Glutamatergic neuron (in vitro differentiated cells): ENCODE measurements around the gene GALNS. TPM values are rescaled to one million over a fixed set of nuclear protein-coding genes. Genes with fewer than 3 reads are reported as not detected.

Source experiments
- DNase-seq: peaks from one replicate; pipeline ENCODE4 v3.0.0; 2022
- H3K27ac Mint-ChIP-seq: one replicate; pipeline ENCODE4 v1.8.0; 2020; ENCODE audit warnings: mild to moderate bottlenecking, mixed read lengths, inconsistent platforms; ENCODE audit not compliant: unreplicated experiment
- H3K27me3 Mint-ChIP-seq: one replicate; pipeline ENCODE4 v1.8.0; 2020; ENCODE audit warnings: mild to moderate bottlenecking, moderate library complexity, mixed read lengths, inconsistent platforms; ENCODE audit not compliant: unreplicated experiment
- H3K36me3 Mint-ChIP-seq: one replicate; pipeline ENCODE4 v1.8.0; 2020; ENCODE audit warnings: mild to moderate bottlenecking, mixed read lengths, inconsistent platforms; ENCODE audit not compliant: unreplicated experiment
- H3K4me1 Mint-ChIP-seq: one replicate; pipeline ENCODE4 v1.8.0; 2020; ENCODE audit warnings: mild to moderate bottlenecking, low read depth, mixed read lengths, inconsistent platforms; ENCODE audit not compliant: unreplicated experiment
- H3K4me3 Mint-ChIP-seq: one replicate; pipeline ENCODE4 v1.8.0; 2020; ENCODE audit warnings: mild to moderate bottlenecking, mixed read lengths, inconsistent platforms; ENCODE audit not compliant: unreplicated experiment
- H3K9me3 Mint-ChIP-seq: one replicate; pipeline ENCODE4 v1.8.0; 2020; ENCODE audit warnings: mild to moderate bottlenecking, moderate library complexity, mixed read lengths, inconsistent platforms; ENCODE audit not compliant: unreplicated experiment
- total RNA-seq: library from RNA; stranded (reverse); fragmentation: NEBNext Ultra II Directional; extraction: Animal tissue kit (Norgen Biotek cat#: 25700); gene quantifications from one replicate; pipeline ENCODE4 v1.2.1, GENCODE V29; 2021; ENCODE audit not compliant: unreplicated experiment
- TF ChIP-seq, protein P1 (sequence below): fragments of 200-600 bp; sonication (generic); IDR thresholded peaks from one replicate; pipeline ENCODE4 v1.5.0; 2021; ENCODE audit not compliant: partially characterized antibody, unreplicated experiment

Gene GALNS
- total RNA-seq, 1 donor from 2014 or later, result 31.7 TPM

DNA sequence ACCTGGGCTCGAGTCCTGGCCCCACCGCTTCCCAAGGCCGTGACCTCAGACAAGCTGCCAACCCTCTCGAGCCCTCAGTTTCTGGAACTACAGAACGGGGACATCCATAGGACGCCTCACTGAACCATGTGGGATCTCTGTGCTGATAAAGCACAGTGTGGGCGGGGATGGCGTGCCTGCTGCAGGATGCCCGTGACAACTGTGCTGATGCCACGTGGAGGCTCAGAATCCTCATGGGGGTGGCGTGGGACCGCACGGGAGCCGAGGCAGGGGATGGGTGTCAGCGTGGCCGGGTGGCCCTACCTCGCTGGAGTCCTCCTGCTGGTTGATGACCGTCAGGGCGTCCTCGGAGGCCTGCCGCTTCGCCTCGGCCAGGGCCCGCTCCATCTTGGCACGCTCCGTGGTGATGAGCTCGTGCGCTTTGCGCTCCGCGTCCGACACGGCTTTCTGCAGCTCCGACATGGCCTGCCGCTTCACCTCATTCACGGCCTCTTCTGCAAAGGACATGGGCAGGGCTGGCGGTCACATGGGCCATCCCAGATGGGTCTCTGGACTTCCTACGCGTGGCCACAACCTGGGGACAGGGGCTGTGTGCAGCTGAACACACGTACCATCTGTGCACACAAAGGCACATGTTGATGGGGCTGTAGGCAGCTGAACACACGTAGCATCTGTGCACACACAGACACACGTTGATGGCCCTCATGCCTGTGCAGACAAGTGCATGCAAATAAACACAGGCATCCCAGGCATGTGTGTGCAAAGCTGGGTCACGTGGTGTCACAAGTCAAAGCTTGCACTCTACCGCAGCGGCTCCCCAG, 22.4 kb upstream of the GALNS start:
- Mint-ChIP-seq H3K4me1 (peaks cover 13% of the 10 kb centered on the region), H3K27me3 (peaks cover 18% of the 10 kb centered on the region)

DNA sequence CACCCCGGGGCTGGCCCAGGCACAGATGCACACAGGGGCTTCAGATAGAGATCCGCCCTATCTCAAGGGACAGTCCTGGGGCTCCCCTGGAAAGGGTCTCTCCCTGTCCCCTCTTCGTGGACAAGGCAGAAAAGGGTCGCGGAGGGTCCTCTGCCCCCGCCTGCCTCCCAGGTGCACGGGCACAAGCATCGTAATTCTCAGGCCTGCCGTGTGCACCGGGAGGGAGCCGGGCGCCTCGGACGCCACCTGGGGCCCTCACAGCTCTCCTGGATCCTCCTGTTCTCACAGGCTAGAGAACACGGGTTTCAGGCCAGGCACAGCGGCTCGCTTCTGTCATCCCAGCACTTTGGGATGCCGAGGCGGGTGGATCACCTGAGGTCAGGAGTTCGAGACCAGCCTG, 21.6 kb upstream of the GALNS start:
- Mint-ChIP-seq H3K4me1 (peaks cover 13% of the 10 kb centered on the region), H3K27me3 (peaks cover 18% of the 10 kb centered on the region), H3K27ac (no peak overlapping the region), H3K36me3 (no peaks in the 10 kb centered on the region), H3K4me3 (no peak overlapping the region), H3K9me3 (peaks cover 23% of the 10 kb centered on the region)
- no peak for DNase-seq
- TF ChIP-seq, protein P1, sequence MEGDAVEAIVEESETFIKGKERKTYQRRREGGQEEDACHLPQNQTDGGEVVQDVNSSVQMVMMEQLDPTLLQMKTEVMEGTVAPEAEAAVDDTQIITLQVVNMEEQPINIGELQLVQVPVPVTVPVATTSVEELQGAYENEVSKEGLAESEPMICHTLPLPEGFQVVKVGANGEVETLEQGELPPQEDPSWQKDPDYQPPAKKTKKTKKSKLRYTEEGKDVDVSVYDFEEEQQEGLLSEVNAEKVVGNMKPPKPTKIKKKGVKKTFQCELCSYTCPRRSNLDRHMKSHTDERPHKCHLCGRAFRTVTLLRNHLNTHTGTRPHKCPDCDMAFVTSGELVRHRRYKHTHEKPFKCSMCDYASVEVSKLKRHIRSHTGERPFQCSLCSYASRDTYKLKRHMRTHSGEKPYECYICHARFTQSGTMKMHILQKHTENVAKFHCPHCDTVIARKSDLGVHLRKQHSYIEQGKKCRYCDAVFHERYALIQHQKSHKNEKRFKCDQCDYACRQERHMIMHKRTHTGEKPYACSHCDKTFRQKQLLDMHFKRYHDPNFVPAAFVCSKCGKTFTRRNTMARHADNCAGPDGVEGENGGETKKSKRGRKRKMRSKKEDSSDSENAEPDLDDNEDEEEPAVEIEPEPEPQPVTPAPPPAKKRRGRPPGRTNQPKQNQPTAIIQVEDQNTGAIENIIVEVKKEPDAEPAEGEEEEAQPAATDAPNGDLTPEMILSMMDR, result no peak

More for the DNA sequence above, 22.4 kb upstream of the GALNS start:
- DNase-seq, result no peak
- H3K9me3 Mint-ChIP-seq, result peaks cover 23% of the 10 kb centered on the region
- no peak overlapping the region for H3K27ac Mint-ChIP-seq
- no peak overlapping the region for H3K4me3 Mint-ChIP-seq
- TF ChIP-seq, protein P1, result no peak
- no peaks in the 10 kb centered on the region for H3K36me3 Mint-ChIP-seq

DNA sequence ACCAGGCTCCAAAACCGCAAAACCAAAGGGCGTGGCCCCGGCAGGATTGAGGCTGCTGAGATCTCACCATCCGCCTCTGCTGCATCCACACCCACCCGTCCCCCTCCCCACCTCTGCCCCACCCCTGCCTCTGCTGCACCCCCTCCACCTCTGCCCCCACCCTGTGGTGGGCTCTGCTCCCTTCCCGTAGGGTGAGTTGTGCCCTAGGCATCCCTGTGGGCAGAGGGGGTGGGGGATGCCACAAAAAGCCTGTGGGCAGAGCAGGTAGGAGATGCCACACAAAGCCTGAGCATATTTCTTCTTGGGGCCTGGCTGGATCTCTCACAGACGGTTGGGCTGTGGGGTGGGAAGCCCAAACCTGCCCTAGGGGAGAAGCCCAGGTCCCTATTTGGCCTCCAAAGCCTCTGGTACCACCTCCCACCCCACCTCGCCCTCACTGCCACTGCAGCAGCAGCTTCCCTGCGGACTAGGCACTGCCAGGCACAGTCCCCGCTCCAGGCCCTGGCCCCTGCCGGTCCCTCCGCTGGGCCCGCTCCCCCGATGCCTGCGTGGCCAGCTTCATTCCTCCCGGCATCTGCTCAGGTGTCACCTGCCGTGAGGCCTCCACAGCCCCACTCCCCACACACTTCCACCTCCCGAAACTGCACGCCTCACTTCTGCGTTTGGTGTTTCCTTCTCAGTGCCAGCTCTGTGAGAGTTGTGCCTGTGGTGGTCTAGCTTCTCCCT, 21.0 kb upstream of the GALNS start:
- peaks cover 13% of the 10 kb centered on the region for H3K4me1 Mint-ChIP-seq
- H3K4me3 Mint-ChIP-seq, result no peak overlapping the region
- no peak for DNase-seq
- H3K27ac Mint-ChIP-seq, result no peak overlapping the region
- no peaks in the 10 kb centered on the region for H3K36me3 Mint-ChIP-seq
- TF ChIP-seq, protein P1, result no peak
- peaks cover 21% of the 10 kb centered on the region for H3K9me3 Mint-ChIP-seq
- peaks cover 13% of the 10 kb centered on the region for H3K27me3 Mint-ChIP-seq

DNA sequence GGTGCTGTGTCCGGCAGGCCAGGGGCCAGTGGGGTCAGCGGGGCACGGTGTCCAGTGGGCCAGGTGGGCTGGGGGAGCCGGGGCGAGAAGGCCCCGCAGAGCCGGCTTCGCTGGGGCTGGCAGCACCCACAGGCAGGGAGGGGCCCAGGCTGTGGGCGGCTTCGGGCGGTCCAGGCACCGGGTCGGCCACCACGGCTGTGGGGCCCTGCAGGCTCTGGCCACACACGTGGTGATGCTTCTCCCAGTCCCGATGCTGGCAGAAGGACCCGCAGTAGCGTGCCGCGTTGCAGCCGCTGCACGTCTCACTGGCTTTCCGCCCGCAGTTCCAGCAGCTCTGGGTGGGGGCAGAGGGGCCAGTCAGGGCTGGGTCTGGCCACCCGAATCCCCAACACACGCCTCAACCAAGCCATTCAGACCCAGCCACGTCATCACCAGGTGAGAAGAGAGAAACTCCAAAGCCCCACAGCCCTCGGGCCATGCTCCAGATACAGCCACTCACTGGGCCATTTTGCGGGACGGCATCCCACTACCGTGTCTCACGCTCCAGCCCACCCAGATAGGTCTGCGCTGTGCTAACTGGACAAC, 20.3 kb upstream of the GALNS start:
- H3K36me3 Mint-ChIP-seq, result no peaks in the 10 kb centered on the region

More for the DNA sequence above, 20.3 kb upstream of the GALNS start:
- peaks cover 13% of the 10 kb centered on the region for H3K4me1 Mint-ChIP-seq
- TF ChIP-seq, protein P1, result no peak
- H3K9me3 Mint-ChIP-seq, result peaks cover 22% of the 10 kb centered on the region
- no peak overlapping the region for H3K27ac Mint-ChIP-seq
- peaks cover 10% of the 10 kb centered on the region for H3K27me3 Mint-ChIP-seq
- H3K4me3 Mint-ChIP-seq, result no peak overlapping the region
- DNase-seq, result no peak
